Spinal cord (tissue), 10 donors: ENCODE data around the gene KCND3. TPM values are rescaled to one million over a fixed set of nuclear protein-coding genes. Genes with fewer than 3 reads are reported as not detected.

ENCODE experiments used
- DNase-seq, 6 donors: peaks; one replicate each; pipeline versions ENCODE4 v3.0.0 to v3.0.0-alpha.2; 2013 to 2015; ENCODE audit warnings: low spot score in 6 of 6, low read depth in 4 of 6
- H3K27ac ChIP-seq: one replicate; pipeline ENCODE4 v1.5.1; 2013; ENCODE audit warnings: low read depth, low read length, control low read depth
- H3K27me3 ChIP-seq: one replicate; pipeline ENCODE4 v1.6.1; 2013; ENCODE audit warnings: low read length; ENCODE audit not compliant: control insufficient read depth, insufficient read depth
- H3K36me3 ChIP-seq: one replicate; pipeline ENCODE4 v1.6.1; 2013; ENCODE audit warnings: low read length; ENCODE audit not compliant: control insufficient read depth, insufficient read depth
- H3K4me1 ChIP-seq: one replicate; pipeline ENCODE4 v1.6.1; 2013; ENCODE audit warnings: low read length; ENCODE audit not compliant: control insufficient read depth, insufficient read depth
- H3K4me3 ChIP-seq: one replicate; pipeline ENCODE4 v1.5.1; 2013; ENCODE audit warnings: low read depth, low read length, control low read depth
- H3K9me3 ChIP-seq: one replicate; pipeline ENCODE4 v1.6.1; 2013; ENCODE audit warnings: low read length; ENCODE audit not compliant: control insufficient read depth, insufficient read depth
- WGBS: methylation state at CpG from one replicate; pipeline ENCODE4 v1.1.5; 2013; ENCODE audit warnings: missing lambda C conversion rate; ENCODE audit not compliant: insufficient coverage; 5-methylcytosine and 5-hydroxymethylcytosine counted together
- polyA plus RNA-seq, 2 donors: library from polyadenylated mRNA; unstranded; fragments of 120-200 nt; gene quantifications; one replicate each; pipeline ENCODE4 v1.2.1, GENCODE V29; 2013; ENCODE audit not compliant: insufficient read length in 2 of 2
- total RNA-seq, 2 donors: library from RNA; depleted of rRNA in 1 of 2; stranded (reverse); fragments of 120-200 nt in 1 of 2; fragments of >200 nt in 1 of 2; gene quantifications; one replicate each; pipeline versions ENCODE4 v1.2.3 to v1.2.4, GENCODE V29; 2013 to 2014
- donor health status: healthy.

The KCND3 gene
- total and polyA plus RNA-seq, 4 donors, result 9.5 to 35.8 (median 23.3) TPM

- H3K4me1 ChIP-seq, result peaks cover 6% of the 10 kb centered on the region
- DNase-seq, result no peak
- no peaks in the 10 kb centered on the region for H3K9me3 ChIP-seq
- H3K27ac ChIP-seq, result no peak overlapping the region
- no peaks in the 10 kb centered on the region for H3K27me3 ChIP-seq
- H3K4me3 ChIP-seq, result no peak overlapping the region
- H3K36me3 ChIP-seq, result no peaks in the 10 kb centered on the region
- 85% methylated on average over 4 of the region's 5 CpGs for WGBS
These were observed 170.9 kb downstream of the KCND3 start for GRCh38 chr1:111818546-111818945.

GRCh38 chr1:111818081-111818480 is 171.4 kb downstream of the KCND3 start:
- 78% methylated on average over 3 of the region's 4 CpGs for WGBS
- Histone ChIP-seq H3K4me3 (no peak overlapping the region), H3K27ac (no peak overlapping the region), H3K27me3 (no peaks in the 10 kb centered on the region), H3K4me1 (peaks cover 6% of the 10 kb centered on the region), H3K36me3 (no peaks in the 10 kb centered on the region), H3K9me3 (no peaks in the 10 kb centered on the region)
- DNase-seq, result no peak

- WGBS, result 95% methylated on average over 3 of the region's 3 CpGs
- Histone ChIP-seq H3K9me3 (no peaks in the 10 kb centered on the region), H3K4me1 (peaks cover 4% of the 10 kb centered on the region), H3K27me3 (no peaks in the 10 kb centered on the region), H3K36me3 (no peaks in the 10 kb centered on the region), H3K27ac (no peak overlapping the region), H3K4me3 (no peak overlapping the region)
- DNase-seq, result no peak
These were observed 174.8 kb downstream of the KCND3 start for GRCh38 chr1:111814642-111815041.

- no peaks in the 10 kb centered on the region for H3K27me3 ChIP-seq
- no peak overlapping the region for H3K4me3 ChIP-seq
- H3K36me3 ChIP-seq, result no peaks in the 10 kb centered on the region
- no peak for DNase-seq
- no peaks in the 10 kb centered on the region for H3K9me3 ChIP-seq
- H3K4me1 ChIP-seq, result peaks cover under 1% of the 10 kb centered on the region
- 95% methylated on average over 9 of the region's 9 CpGs for WGBS
- no peak overlapping the region for H3K27ac ChIP-seq
These were observed 175.2 kb downstream of the KCND3 start for GRCh38 chr1:111814305-111814628.

- 66% methylated on average over 13 of the region's 16 CpGs for WGBS
- no peak overlapping the region for H3K4me3 ChIP-seq
- H3K36me3 ChIP-seq, result no peaks in the 10 kb centered on the region
- no peaks in the 10 kb centered on the region for H3K9me3 ChIP-seq
- no peak for DNase-seq
- H3K4me1 ChIP-seq, result no peaks in the 10 kb centered on the region
- H3K27me3 ChIP-seq, result no peaks in the 10 kb centered on the region
- H3K27ac ChIP-seq, result no peak overlapping the region
These were observed 175.8 kb downstream of the KCND3 start for GRCh38 chr1:111813440-111814304.

- Histone ChIP-seq H3K4me1 (no peaks in the 10 kb centered on the region), H3K4me3 (no peak overlapping the region), H3K27me3 (no peaks in the 10 kb centered on the region), H3K9me3 (no peaks in the 10 kb centered on the region), H3K27ac (no peak overlapping the region), H3K36me3 (no peaks in the 10 kb centered on the region)
- DNase-seq, result no peak
- 93% methylated on average over 4 of the region's 4 CpGs for WGBS
These were observed 177.2 kb downstream of the KCND3 start for GRCh38 chr1:111812306-111812705.

GRCh38 chr1:111811891-111812290 is 177.6 kb downstream of the KCND3 start:
- WGBS, result 78% methylated on average over 8 of the region's 10 CpGs
- no peaks in the 10 kb centered on the region for H3K27me3 ChIP-seq
- H3K36me3 ChIP-seq, result no peaks in the 10 kb centered on the region
- H3K4me3 ChIP-seq, result no peak overlapping the region
- H3K27ac ChIP-seq, result no peak overlapping the region
- no peaks in the 10 kb centered on the region for H3K4me1 ChIP-seq
- no peaks in the 10 kb centered on the region for H3K9me3 ChIP-seq
- no peak for DNase-seq

GRCh38 chr1:111805251-111805650 is 184.2 kb downstream of the KCND3 start:
- Histone ChIP-seq H3K9me3 (no peaks in the 10 kb centered on the region), H3K27ac (no peak overlapping the region), H3K4me1 (peaks cover 14% of the 10 kb centered on the region), H3K27me3 (no peaks in the 10 kb centered on the region), H3K36me3 (no peaks in the 10 kb centered on the region), H3K4me3 (no peak overlapping the region)
- WGBS, result 73% methylated on average over 2 of the region's 2 CpGs
- no peak for DNase-seq

- H3K36me3 ChIP-seq, result no peaks in the 10 kb centered on the region
- H3K27ac ChIP-seq, result no peak overlapping the region
- DNase-seq, result no peak
- peaks cover 14% of the 10 kb centered on the region for H3K4me1 ChIP-seq
- no peak overlapping the region for H3K4me3 ChIP-seq
- 95% methylated on average over 5 of the region's 11 CpGs for WGBS
- no peaks in the 10 kb centered on the region for H3K27me3 ChIP-seq
- no peaks in the 10 kb centered on the region for H3K9me3 ChIP-seq
These were observed 184.7 kb downstream of the KCND3 start for GRCh38 chr1:111804776-111805175.

- Histone ChIP-seq H3K4me3 (no peak overlapping the region), H3K27ac (no peak overlapping the region), H3K27me3 (no peaks in the 10 kb centered on the region), H3K36me3 (no peaks in the 10 kb centered on the region), H3K4me1 (peaks cover 14% of the 10 kb centered on the region), H3K9me3 (peaks cover 1% of the 10 kb centered on the region)
- 69% methylated on average over 5 of the region's 5 CpGs for WGBS
- DNase-seq, result no peak
These were observed 185.5 kb downstream of the KCND3 start for GRCh38 chr1:111803951-111804350.
